ENCODE data around the gene LRP8.

DNA sequence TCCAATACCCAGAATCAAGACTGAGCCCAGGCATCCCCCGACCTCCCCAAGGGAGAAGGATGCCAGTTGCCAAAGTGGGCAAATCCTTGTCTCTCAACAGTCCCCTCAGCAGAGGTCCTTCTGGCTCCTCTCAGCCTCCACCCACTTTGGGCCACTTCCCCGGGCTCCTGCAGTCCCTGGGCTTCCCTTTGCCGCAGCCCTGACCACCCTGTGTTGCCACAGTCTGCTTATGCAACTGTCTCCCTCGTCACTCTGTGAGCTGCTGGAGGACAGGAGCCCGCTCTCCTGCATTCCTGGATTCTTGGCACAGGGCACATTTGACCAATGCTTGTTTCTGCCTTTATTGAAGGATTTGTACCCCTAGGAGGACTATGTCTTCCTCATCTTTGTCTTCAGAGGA lies 2.9 kb upstream of the LRP8 start:
- no peak for TF ChIP-seq POLR2AphosphoS5 (IDR thresholded peaks at IDR 0.05)
- TF ChIP-seq CTCF (IDR thresholded peaks at IDR 0.05) = no peak
- no peak for TF ChIP-seq POLR2A (IDR thresholded peaks at IDR 0.05)
- no peak for TF ChIP-seq EP300 (IDR thresholded peaks at IDR 0.05)

All from stomach (tissue), 4 donors.